ENCODE measurements around the gene CTNNB1.

GRCh38 chr3:41162541-41162940 lies 36.8 kb upstream of the CTNNB1 start:
- TF ChIP-seq CTCF (conservative IDR thresholded peaks at IDR 0.05; ENCODE audit: low read depth, low read length), result no peak
- no peak for TF ChIP-seq RAD21 (IDR thresholded peaks at IDR 0.05; ENCODE audit: low read length)
